HL-60 (cell line): ENCODE results near the gene GAL3ST2.

Experiments used
- TF ChIP-seq, protein P1 (sequence below): IDR thresholded peaks from one replicate; pipeline ENCODE4 v1.5.1; 2011; ENCODE audit warnings: low read length, control low read depth, inconsistent platforms; ENCODE audit not compliant: insufficient read depth
- TF ChIP-seq, protein P2 (sequence below): IDR thresholded peaks from 2 replicates; pipeline ENCODE4 v1.6.1; 2012; ENCODE audit warnings: low read depth; ENCODE audit not compliant: insufficient replicate concordance

DNA sequence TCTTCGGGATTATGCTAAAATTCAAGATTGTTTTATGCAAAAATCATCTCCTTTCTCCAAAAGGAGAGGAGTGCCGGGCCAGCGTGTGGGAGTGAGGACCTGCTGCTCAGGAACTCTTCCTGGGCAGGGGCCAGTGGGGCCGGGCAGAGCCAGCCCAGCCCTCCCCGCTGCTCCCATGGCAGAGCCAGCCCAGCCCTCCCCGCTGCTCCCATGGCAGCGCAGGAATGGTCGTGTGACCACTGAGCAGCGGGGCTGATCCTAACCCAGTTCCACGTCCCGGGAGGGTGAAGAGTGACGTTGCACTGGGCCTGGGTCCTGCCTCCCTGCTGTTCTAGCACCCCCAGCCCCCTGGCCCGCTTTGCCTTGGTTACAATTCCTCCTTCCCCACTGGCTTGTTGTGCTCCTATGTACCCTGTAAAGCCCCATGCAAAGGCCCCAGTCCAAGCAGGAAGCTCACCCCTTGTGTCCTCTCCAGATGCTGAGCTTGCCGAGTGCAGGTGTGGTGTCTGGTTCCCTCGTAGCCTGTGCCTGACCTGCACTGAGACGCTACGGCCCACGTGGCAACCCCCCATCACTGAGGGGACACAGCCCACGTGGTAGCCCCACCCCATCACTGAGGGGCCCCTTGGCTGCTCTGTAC lies 20.9 kb downstream of the GAL3ST2 start:
- TF ChIP-seq, protein P1, sequence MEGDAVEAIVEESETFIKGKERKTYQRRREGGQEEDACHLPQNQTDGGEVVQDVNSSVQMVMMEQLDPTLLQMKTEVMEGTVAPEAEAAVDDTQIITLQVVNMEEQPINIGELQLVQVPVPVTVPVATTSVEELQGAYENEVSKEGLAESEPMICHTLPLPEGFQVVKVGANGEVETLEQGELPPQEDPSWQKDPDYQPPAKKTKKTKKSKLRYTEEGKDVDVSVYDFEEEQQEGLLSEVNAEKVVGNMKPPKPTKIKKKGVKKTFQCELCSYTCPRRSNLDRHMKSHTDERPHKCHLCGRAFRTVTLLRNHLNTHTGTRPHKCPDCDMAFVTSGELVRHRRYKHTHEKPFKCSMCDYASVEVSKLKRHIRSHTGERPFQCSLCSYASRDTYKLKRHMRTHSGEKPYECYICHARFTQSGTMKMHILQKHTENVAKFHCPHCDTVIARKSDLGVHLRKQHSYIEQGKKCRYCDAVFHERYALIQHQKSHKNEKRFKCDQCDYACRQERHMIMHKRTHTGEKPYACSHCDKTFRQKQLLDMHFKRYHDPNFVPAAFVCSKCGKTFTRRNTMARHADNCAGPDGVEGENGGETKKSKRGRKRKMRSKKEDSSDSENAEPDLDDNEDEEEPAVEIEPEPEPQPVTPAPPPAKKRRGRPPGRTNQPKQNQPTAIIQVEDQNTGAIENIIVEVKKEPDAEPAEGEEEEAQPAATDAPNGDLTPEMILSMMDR: no peak
- TF ChIP-seq, protein P2, sequence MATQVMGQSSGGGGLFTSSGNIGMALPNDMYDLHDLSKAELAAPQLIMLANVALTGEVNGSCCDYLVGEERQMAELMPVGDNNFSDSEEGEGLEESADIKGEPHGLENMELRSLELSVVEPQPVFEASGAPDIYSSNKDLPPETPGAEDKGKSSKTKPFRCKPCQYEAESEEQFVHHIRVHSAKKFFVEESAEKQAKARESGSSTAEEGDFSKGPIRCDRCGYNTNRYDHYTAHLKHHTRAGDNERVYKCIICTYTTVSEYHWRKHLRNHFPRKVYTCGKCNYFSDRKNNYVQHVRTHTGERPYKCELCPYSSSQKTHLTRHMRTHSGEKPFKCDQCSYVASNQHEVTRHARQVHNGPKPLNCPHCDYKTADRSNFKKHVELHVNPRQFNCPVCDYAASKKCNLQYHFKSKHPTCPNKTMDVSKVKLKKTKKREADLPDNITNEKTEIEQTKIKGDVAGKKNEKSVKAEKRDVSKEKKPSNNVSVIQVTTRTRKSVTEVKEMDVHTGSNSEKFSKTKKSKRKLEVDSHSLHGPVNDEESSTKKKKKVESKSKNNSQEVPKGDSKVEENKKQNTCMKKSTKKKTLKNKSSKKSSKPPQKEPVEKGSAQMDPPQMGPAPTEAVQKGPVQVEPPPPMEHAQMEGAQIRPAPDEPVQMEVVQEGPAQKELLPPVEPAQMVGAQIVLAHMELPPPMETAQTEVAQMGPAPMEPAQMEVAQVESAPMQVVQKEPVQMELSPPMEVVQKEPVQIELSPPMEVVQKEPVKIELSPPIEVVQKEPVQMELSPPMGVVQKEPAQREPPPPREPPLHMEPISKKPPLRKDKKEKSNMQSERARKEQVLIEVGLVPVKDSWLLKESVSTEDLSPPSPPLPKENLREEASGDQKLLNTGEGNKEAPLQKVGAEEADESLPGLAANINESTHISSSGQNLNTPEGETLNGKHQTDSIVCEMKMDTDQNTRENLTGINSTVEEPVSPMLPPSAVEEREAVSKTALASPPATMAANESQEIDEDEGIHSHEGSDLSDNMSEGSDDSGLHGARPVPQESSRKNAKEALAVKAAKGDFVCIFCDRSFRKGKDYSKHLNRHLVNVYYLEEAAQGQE: no peak
